H1 (cell line): ENCODE results near the gene CDH16. TPM values are rescaled to one million over a fixed set of nuclear protein-coding genes. Genes with fewer than 3 reads are reported as not detected.

Experiments used
- ATF2 ChIP-seq: IDR thresholded peaks from 2 replicates; pipeline ENCODE4 v1.6.1; 2012; ENCODE audit warnings: low read length, inconsistent platforms
- CHD7 ChIP-seq: fragments of 300-600 bp; sonication (generic); IDR thresholded peaks from 2 replicates; pipeline ENCODE4 v1.7.1; 2012; ENCODE audit warnings: low read length, moderate library complexity, mild to moderate bottlenecking, inconsistent platforms; ENCODE audit not compliant: insufficient replicate concordance
- EGR1 ChIP-seq: IDR thresholded peaks from 2 replicates; pipeline ENCODE4 v1.6.1; 2011; ENCODE audit warnings: low read depth, low read length, borderline replicate concordance
- EZH2 ChIP-seq: fragments of 200-600 bp; sonication (generic); IDR thresholded peaks from 2 replicates; pipeline ENCODE4 v1.7.1; 2012; ENCODE audit warnings: low read depth, mild to moderate bottlenecking, moderate library complexity, low read length, inconsistent platforms; ENCODE audit not compliant: severe bottlenecking
- KDM5A ChIP-seq: fragments of 200-600 bp; IDR thresholded peaks from 2 replicates; pipeline ENCODE4 v1.7.1; 2012; ENCODE audit warnings: mild to moderate bottlenecking, low read length, inconsistent platforms, mixed read lengths
- SIRT6 ChIP-seq: IDR thresholded peaks from one replicate; pipeline ENCODE4 v1.7.1; 2012; ENCODE audit warnings: low read length, inconsistent platforms
- SP1 ChIP-seq: IDR thresholded peaks from 2 replicates; pipeline ENCODE4 v1.6.1; 2011; ENCODE audit warnings: low read depth, low read length
- TAF7 ChIP-seq: optimal IDR thresholded peaks from 2 replicates; pipeline ENCODE3; 2011; ENCODE audit warnings: low read depth, mild to moderate bottlenecking, inconsistent platforms, low read length, moderate library complexity, borderline replicate concordance
- polyA plus RNA-seq, 7 experiments: library from polyadenylated mRNA; depleted of rRNA in 3 of 7; stranded (reverse) in 5 of 7; unstranded in 2 of 7; fragments of >200 nt in 5 of 7; fragments of 200-250 nt in 2 of 7; gene quantifications; 1 replicate in 5 of 7; 2 replicates in 1 of 7; 4 replicates in 1 of 7; pipeline versions ENCODE4 v1.2.1 to v1.2.3, GENCODE V29; 2011 to 2013; ENCODE audit warnings: missing spikeins in 2 of 7, mixed read lengths in 2 of 7
- total RNA-seq: library from RNA; stranded (reverse); fragmentation: NEBNext Ultra II Directional; extraction: Animal tissue kit (Norgen Biotek cat#: 25700); gene quantifications from 2 replicates; pipeline ENCODE4 v1.2.1, GENCODE V29; 2021

CDH16 gene
- total and polyA plus RNA-seq, 2 of the 8 experiments (the other 6 are each of a cell fraction or from before 2014, with no cell fraction given): not detected

GRCh38 chr16:66950971-66951790 lies 32.5 kb upstream of the CDH16 start (continued):
- TF ChIP-seq CHD7: no peak
- no peak for TF ChIP-seq SIRT6
- no peak for TF ChIP-seq SP1
- TF ChIP-seq TAF7: no peak
- no peak for TF ChIP-seq EZH2
- TF ChIP-seq EGR1: no peak
- no peak for TF ChIP-seq KDM5A
- no peak for TF ChIP-seq ATF2
